GM19193 (cell line): ENCODE results near the gene OSTM1.

ENCODE experiments used
- POLR2A ChIP-seq: IDR thresholded peaks from 4 replicates; pipeline ENCODE4 v1.6.1; 2011; ENCODE audit not compliant: insufficient read depth, insufficient read length; ENCODE audit errors: extremely low read depth

The OSTM1 gene, protein sequence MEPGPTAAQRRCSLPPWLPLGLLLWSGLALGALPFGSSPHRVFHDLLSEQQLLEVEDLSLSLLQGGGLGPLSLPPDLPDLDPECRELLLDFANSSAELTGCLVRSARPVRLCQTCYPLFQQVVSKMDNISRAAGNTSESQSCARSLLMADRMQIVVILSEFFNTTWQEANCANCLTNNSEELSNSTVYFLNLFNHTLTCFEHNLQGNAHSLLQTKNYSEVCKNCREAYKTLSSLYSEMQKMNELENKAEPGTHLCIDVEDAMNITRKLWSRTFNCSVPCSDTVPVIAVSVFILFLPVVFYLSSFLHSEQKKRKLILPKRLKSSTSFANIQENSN

DNA sequence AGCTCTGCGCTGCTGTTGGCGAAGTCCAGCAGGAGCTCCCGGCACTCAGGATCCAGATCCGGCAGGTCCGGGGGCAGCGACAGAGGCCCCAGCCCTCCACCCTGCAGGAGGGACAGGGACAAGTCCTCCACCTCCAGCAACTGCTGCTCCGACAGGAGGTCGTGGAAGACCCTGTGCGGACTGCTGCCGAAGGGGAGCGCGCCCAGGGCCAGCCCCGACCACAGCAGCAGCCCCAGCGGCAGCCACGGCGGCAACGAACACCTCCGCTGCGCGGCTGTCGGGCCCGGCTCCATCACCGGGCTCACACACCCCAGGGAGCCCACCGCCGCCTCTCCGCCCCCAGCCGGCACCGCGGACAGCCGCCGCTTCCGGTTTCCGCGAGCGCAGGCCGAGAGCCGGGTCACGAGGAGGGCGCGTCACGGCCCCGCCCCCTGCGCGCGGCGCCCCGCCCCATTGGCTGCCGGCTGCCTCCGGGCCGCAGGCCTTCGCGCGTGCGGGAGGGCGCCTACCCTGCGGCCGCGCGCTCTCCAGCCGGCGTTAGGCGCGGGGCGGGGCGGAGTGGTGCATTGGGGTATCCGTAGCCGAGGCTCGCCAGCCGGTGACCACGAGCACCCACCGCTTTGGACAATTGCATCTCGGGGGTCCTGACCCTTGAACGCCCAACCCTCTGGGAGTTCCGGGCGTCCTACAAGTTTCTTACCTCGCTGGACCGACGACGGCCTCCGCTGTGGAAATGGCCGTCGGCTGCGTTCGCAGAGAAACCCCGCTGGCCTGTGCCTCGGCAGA is at the start of gene OSTM1:
TSS of gene OSTM1 (minus strand) at position 383 of the 786 bp plus-strand sequence. CDS start at position 293, 90 bp downstream.
- TF ChIP-seq POLR2A, result peak; percentile 85

DNA sequence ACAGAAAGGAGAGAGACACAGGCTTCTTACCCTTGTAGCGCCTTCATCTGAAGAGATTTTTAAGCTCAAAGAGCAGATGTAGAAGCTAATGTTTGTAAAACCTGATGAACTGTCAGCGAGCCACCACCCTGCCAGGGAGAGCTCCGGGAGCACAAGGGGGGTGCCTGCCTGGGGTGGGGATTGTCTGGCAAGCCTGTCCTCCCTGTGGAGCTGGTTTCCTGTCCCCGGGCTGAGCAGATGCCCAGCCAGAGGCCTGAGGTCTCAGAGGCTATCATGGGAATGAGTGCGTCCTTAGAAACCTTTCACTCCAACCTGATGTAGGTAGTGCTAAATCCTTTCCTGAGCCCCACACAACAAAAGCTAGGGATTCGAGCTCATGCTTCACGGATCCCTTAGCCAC is 49.4 kb upstream of the OSTM1 start:
- TF ChIP-seq POLR2A, result no peak

DNA sequence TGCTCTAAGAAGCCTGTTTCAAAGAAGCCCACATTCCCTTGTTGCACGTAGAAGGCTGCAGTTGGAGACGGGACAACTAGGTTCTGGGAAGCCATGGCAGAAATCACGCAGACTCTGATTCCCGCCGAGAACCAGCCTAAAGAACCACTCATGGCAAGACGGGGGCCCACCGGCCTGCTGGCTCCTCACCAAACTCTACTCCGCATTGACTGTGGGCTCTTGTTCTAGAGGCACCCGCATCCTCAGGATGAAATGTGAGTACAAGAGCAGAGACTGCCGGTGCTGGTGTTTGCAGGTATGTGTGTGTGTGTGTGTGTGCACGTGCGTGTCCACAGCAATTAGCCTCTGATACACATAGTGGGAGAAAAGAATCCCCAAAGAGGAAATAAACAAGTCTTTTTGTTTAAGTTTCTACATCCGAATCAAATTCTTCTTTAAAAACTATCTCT is 49.0 kb upstream of the OSTM1 start:
- no peak for TF ChIP-seq POLR2A

DNA sequence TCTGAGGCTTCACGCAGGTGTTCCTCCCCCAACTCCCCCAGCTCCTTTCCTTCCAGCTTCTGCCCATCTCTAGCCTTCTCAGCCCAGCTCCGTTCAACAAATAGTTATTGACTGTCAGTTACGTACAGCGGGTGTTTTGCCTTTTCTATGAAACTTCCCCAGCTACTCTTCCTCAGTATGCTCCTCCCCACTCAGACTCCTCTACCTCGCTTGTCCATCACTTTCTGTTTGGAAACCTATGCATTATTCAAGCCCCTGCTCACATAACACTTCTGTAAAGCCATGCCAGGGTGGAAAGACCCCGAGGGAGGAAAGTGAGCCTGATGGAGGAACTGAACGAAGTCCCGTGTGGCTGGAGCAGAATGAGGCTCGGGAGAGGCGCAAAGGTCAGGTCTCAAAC is 47.1 kb upstream of the OSTM1 start:
- no peak for TF ChIP-seq POLR2A

DNA sequence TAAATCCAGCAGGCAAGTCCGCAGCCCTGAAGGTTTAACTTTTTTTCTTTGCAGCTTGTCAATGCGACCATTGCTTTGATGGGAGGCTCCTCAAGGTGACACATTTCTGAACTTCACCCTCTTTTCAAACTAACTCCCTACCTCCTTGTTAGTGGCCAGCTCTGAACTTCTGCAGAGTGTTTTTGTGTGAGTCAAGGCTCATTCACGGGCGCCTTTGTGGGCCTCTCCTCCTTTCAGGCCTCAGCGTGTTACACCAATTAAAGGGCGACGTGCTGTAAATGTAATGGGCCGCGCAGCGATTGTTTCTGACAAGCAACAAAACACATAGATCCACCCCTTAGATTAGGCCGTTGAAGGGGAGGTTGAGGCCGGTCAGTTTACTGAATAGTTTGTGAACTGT is 45.8 kb upstream of the OSTM1 start:
- no peak for TF ChIP-seq POLR2A

DNA sequence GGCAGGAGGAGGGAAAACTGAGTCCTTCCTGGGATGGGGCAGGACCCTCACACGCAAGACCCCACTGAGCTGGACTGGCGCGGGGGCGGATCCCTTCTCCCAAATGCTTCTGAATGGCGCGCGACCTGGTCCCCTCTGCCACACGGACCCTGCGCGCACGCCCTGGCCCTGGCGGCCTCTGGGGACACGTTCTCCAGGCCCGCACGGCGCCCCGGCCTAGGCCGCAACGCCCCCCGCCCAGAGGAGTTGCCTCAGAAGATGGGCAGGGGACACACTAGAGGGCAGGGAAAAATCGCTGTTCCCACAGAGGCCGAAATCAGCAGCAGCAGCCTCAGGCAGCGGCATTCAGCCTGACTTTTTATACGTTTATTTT is 45.2 kb upstream of the OSTM1 start:
- no peak for TF ChIP-seq POLR2A

DNA sequence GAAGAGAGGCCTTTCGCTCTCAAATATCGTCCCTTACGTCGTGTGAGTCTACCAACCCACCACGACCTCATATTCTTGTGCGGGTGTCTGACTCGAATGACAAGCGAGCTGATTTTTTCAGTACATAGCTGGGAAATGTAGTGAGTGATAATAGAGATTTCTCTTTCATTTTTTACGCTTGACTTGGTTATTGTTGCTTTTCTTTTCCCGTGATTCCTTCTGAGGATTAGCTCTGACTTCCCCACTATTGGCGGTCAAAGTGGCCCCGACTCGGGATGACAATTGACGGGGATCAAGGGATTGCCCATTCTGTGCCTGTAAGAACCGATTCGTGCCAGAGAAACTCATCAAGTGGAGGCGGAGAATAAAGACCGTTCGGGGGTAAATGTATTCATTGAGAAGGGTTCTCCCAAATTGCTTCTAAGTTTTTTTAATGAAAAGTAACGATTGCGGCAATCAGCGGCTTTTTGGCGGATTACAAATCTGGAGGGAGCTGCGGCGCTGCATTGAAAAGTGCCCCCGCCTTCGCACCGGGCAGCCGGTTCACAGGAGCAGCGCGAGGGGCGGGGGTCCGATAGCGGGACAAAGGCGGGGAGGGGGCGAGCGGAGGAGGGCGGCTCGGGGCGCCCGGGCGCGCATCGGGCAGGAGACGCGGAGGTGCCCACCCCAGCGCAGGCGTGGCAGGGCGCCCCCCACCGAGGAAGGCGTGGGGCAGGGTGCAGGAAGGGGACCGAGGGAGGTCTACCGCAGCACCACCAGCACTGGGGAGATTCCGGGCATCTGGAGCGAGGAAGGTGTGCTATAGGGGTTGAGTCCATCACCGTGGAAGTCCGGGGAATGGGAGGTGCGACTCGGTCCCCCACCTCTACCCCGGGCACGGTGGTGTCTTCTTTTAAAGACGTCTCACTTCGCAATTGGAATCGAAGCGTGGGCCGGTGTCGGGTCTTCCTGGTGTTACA is 44.5 kb upstream of the OSTM1 start:
- no peak for TF ChIP-seq POLR2A

DNA sequence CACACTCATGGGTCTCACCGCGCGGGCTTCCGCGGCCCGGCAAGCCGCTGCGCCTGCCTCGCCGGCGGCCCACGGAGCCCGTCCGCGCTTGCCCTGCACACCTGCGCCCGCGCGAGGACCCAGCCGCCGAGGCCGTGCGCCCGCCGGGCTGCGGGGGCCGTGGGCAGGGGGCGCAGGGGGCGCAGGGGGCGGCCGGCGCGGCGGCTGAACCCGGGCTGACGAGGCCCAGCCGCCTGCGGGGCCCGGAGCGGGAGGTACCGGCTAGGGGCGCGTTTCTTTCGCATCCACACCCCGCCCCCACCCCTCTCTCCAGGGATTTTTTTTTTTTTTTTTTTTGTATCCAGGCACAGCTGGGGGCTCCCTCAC is 43.8 kb upstream of the OSTM1 start:
- TF ChIP-seq POLR2A, result no peak

DNA sequence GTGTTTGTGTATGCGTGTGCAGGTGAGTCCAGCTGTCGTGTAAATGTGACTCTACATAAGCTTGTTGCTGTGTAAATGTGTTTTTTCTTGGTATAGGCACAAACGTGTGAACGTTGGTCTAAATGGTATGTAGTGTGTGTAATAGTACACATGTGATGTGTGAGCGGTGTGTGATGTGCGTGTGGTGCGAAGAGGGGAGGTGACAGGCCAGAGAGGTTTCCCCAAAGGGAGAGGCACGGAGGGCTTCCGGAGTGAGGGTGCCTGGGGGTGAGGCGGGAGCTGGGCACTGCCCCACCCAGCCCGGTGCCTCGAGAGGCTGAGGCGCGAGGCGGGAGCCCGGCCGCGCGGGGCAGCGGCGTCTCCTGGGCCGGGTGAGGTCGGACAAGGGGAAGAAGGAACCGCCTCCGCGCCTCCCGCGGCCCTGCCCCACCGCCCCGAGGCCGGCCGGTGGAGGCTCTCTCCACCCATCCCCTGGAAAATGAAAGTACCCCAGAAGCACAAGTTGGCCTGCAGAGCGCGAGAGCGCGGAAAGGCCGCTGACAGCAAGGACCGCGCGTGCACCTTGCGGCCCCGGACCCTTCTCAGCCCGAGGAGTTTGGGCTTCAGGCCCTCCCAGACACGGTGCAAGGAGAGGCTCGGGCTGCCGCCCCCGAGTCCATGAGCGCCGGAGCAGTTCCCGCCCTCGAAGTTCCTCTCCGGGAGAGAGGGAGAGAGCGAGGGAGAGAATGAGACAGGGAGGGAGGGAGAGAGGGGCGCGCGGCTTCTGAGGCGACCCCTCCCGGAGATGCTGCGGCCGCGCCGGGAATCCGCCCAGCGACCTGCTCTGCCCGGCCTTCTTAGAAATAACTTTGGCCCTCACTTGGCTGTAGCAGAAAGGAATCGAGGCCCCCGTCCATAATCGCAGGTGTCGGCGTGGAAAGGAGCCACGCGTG is 43.2 kb upstream of the OSTM1 start:
- no peak for TF ChIP-seq POLR2A

DNA sequence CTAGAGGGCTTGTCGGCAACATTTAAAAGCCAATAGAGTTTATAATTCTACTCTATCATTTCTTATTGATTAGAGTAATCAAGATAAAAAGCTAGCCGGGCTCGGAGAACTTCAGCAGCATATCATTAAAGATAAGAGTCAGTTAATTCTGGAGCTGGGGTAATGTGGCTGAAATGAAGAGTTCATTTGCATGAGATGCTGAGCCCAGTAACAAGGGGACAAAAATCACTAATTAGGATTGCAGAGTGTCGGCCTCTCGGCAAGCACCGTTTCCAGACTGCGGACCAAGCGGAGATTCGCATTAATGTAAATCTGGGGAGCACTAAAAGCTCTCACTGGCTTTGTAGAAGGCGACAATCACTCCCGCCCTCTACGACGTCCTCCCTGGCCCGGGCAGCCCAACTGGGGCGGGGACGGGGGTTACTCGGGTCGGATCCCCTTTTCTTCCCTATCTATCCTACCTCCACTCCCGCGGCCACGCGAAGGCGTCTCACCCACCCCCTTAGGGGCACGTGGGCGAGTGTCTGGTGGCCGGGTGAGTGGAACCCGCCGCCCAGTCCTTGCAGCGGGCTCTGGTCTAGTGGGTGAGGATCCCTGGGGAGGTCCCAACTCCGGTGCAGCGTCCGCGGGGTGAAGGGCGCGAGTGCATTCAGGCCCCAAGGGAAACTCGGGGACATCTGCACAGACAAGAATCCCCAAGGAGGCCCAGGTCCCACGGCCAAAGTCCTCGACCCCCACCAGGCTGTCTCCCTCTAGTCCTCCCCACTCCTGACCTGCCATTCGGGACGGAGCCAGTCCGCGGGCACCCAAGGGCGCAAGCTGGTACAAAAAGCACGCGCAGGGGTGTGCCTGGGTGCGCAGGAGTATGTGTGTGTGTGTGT is 42.2 kb upstream of the OSTM1 start:
- TF ChIP-seq POLR2A, result no peak

DNA sequence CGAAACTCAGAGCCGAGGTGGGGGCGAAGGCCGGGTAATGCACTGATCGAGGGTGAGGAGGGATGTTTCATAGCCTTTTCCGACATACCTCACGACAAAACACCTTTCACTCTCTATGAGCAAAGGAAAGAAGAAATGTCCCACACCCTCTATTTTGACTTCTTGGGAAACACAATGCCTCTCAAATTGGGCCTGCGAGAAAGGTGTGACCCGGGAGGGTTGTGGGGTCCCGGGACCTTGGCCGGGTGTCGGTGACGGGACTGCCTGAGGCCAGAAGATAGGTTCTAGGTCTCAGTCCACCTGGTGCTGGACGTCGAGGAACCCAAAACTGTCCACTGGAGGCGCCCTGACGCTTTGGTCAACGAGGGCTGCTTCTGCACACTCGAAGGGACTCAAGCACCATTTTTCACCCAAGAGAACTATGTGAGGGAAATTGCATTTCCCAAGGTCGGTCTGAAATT is 41.1 kb upstream of the OSTM1 start:
- no peak for TF ChIP-seq POLR2A

DNA sequence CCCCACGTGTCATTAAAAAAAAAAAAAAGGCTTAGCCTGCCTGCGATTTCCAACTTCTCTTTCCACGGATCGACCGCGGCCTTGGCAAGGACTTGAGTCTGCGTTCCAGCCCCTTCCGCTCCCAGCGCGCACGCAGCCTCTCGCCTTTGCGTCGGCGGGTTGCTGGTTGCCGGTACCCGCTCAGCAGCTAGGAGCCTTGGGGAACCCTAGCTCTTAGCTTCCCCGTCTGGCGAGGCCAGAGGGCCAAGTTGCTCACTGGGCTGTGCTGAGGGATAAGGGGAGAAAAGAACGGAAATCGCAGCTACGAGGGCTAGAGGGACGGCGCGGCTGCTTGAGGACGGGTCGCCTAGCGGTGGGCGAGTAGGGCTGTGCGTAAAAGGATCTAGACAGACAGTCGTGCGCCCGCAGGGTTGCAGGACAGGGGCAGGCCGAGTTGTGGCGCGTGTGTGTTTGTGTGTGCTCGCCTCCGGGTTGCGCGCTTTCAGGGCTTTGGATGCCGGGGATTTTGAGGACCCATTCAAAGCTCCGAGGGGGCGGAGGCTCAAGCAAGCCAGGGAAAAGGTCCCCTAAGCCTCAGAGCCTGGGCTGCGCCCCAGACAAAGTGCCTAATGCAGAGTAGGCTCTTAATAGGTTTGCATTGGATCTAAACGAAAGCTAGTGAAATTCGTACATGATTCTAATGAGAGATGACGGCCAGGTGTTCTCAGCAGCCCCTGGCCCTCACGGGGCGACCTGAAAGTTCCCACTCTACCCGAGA is 40.5 kb upstream of the OSTM1 start:
- TF ChIP-seq POLR2A, result no peak
